NCI-H2227 treated with DMSO at 0.1 percent for 48 hours (cell line): ENCODE measurements around the gene GPA33.
"Not testable (repeated sequence)": the region's sequence is repeated elsewhere in the genome, so short reads cannot be mapped to it uniquely, and the experiment has no call there.

Experiments
- DNase-seq: peaks from one replicate; lab custom pipeline; 2025; lab: John Stamatoyannopoulos, UW

GPA33 gene

GRCh38 chr1:167056529-167057231, 33.5 kb downstream of the GPA33 start:
- DNase-seq: peak; percentile 91

GRCh38 chr1:167054946-167055630, 35.1 kb downstream of the GPA33 start:
- DNase-seq: no peak

GRCh38 chr1:167054531-167054930, 35.6 kb downstream of the GPA33 start:
- no peak for DNase-seq

GRCh38 chr1:167052389-167052788, 37.8 kb downstream of the GPA33 start:
- DNase-seq: no peak

GRCh38 chr1:167051907-167052306, 38.3 kb downstream of the GPA33 start:
- DNase-seq: no peak

GRCh38 chr1:167043752-167044488, 46.3 kb downstream of the GPA33 start:
- DNase-seq: peak; percentile 90

GRCh38 chr1:167033646-167034045, 56.5 kb downstream of the GPA33 start:
- DNase-seq: peak; percentile 29

- DNase-seq: not testable (repeated sequence)
Measured at GRCh38 chr1:167029553-167029952, 60.6 kb downstream of the GPA33 start.

GRCh38 chr1:167022384-167022783, 67.8 kb downstream of the GPA33 start:
- DNase-seq: no peak

- DNase-seq: no peak
Measured at GRCh38 chr1:167016100-167016750, 74.0 kb downstream of the GPA33 start.

GRCh38 chr1:167013108-167013929, 76.9 kb downstream of the GPA33 start:
- no peak for DNase-seq

GRCh38 chr1:167012570-167012969, 77.6 kb downstream of the GPA33 start:
- no peak for DNase-seq

- no peak for DNase-seq
Measured at GRCh38 chr1:167011560-167012191, 78.5 kb downstream of the GPA33 start.

- no peak for DNase-seq
Measured at GRCh38 chr1:167003711-167004110, 86.5 kb downstream of the GPA33 start.
